GM19240 (cell line): ENCODE data around the gene C10orf88.

ENCODE experiments used
- DNase-seq: peaks from one replicate; pipeline ENCODE4 v3.0.0; 2011; ENCODE audit warnings: low spot score; ENCODE audit not compliant: insufficient read length

C10orf88 gene, protein sequence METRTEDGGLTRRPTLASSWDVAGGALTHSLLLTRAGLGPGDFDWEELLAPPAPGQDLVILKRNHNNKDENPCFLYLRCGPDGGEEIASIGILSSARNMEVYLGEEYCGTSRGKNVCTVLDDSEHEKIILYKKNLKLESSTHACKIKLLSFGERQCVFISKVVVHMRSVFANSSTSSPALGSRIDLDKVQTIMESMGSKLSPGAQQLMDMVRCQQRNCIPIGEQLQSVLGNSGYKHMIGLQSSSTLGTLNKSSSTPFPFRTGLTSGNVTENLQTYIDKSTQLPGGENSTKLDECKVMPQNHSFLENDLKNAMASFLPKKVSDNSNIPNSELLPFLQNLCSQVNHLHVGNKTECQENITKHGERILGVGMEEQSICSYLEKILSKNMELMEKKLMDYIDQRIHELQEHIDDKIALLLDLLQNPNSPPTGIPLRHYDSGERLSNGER

DNA sequence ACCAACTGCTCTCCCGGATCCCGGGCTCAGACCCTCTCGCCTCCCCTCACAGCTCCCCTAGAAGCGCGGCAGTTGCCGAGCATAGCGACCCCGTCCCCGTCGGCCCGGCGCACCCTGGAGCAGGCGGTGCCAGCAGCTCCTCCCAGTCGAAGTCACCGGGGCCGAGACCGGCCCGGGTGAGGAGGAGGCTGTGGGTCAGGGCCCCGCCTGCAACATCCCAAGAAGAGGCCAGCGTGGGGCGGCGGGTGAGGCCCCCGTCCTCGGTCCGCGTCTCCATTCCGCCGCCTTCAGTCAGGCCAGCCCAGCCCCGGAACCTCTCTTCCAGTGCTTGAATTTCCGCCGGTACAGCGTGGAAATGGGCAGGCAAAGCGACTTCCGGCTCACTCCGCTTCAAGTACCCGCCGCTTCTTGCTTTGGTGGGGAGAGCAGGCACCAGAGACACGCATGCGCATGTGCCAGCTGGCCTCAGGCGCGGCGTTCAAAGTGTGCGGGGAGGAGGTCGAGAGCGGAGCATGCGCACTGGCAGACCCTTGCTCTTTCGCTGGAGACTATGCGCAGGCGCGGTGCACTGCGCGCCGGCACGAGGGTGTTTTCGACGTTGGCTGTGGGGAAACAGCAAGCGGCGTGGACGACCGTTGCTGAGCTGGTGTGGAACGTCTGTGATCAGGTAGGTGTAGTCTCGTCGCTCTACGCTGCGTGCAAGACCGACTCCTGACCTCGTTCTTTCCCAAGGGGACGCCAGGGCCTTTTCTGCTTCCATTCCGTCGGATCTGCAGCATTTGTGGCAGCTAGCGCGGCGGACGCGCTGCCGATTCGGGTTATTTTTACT lies at the start of gene C10orf88:
TSS of gene C10orf88 (minus strand) at position 326 of the 829 bp plus-strand sequence. CDS start at position 277, 49 bp downstream.
- DNase-seq: peak; percentile 86

DNA sequence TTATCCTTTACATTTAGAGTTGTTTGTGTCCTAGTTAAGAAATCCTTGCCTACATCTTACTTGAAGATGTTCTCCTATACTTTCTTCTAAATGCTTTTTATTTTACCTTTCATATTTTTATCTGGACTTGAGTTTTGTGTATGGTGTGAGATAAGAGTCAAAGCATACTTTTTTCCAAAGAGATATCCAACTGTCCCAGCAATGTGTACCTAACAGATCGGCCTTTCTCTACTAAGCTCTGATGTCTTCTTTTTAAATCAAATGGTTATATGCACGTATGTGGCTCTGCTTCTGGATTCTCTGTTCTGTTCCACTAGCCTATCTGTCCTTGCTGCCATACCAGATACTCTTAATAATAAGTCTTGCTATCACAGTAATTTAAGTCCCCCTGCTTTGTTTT lies 47.3 kb upstream of the C10orf88 start:
- no peak for DNase-seq

DNA sequence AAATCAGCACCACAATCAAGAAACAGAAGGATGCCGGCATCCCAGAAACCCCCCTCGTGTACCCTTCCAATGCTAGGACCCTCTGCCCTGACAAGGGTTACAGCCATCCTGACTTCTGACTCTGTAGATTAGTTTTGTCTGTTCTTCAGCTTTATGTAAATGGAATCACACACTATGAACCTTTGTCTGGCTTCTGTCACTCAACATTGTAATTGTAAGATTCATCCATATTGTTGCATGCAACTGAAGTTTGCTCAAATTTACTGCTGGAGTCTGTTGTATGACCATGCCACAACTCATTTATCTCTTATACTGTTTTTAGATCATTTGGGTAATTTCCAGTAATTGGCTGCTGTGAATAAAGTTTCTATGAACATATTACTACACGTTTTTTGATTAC lies 46.1 kb upstream of the C10orf88 start:
- no peak for DNase-seq

DNA sequence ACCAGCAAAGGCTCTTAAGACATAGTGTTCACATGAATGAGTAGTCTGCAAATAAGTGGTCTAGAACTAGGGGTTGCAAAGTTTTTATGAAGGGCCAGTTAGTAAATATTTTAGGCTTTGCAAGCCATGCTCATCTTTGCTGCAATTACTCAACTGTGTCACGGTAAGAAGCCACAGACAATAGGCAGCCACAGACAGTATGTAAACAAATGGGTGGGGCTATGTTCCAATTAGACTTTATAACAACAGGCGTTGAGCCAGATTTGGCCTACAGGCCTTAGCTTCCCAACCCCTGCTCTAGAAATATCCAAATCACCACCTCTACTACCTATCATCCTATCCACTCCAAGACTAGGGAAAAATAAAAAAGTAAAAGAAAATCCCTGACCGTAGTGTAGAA lies 45.3 kb upstream of the C10orf88 start:
- no peak for DNase-seq

DNA sequence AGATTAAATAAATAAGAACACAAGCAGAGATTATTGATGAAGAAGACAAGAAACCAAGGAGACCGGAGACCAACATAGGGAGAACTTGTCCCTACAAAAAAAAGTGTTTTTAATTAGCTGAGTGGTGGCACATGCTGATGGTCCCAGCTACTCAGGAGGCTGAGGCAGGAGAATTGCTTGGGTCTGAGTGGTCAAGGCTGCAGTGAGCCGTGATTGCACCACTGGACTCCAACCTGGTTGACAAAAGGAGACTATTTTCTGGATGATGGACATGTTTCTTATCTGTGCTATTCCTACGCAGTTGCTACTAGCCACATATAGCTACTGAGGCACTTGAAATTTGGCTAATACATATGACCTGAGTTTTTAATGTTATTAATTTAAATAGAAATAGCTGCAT lies 44.9 kb upstream of the C10orf88 start:
- no peak for DNase-seq

DNA sequence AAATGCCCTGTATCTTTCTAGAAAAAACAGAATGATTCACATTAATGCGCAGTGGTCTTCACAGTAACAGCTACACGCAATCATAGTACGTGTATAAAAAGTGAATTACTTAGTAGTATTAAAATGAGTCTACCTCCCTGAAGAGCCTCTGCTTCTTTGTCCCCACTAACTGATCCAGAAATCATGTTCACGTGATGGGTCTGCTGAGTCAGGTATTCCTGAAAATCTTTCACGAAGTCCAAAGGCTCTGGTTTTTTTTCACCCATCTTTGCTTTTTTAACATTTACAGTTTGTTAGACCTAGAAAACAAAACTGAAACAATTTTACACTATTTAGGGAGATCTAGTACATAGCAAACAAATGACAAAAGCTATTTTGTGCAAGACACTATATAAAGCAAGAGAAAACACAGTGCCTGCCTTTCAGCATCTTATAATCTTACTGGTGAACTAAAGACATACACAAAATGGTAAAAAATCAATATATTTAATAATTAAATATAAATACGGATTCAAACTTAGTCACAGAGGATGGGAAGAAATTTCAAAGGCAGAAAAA lies 44.4 kb upstream of the C10orf88 start:
- DNase-seq: no peak

DNA sequence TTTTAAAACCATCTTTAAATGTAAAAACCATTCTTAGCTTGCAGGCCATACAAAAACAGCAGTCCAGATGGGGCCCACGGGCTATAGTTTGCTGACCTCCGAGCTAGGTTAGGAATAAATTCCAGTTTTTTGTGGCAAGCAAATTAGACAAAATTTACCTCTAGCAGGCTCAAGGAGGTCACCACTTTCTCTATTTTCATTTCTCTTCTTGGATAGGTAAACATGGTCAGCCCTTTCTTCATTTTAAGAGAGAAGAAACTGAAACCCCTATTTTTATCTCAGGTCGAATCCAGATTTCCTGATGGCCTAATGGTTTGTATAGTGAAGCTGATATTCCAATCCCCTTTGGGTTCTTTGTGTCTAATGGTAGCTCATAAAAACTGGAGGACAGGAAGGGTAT lies 43.8 kb upstream of the C10orf88 start:
- DNase-seq: no peak

DNA sequence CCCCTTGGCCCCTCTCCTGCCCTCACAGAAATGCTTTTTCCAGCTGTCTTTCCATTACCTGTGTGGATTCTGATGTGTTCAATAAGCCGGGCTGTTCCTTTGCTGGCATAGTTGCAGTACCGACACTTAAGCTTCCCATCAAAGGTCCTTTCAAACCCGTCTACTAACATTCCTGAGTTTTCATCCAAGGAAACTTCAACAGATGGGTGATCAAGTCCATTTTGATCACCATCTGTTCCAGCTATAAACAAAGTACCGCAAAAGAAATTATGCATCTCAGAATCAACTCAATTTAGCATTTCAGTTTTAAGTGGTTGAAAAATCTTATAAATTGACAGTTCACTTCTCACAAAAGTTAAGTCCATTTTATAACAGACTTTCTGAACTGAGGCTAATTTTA lies 41.9 kb upstream of the C10orf88 start:
- DNase-seq: no peak

DNA sequence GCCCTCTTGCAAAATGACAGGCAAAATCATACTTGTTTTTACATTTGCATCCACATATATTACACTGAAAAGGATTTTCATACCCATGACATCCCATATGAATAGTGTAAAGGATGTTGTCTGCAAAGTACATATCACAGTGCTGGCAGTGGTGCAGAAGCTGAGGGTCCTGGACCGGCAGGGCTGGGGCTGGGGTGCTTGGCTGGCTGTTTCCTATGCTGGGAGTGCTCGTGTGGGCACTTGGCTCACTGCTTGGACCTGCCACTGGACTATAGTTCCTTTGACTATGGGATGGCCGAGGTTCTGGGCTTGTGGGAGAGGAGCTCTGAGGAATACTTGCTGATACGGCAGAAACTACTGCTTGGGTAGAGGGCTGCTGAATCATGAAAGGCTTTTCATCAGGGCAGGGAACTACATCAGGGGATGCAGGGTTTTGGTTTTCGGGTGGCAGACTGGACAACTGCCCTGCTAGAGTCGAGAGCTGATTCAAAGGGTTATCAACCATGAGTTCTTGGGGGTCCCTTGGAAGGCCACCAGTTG lies 39.8 kb upstream of the C10orf88 start:
- DNase-seq: no peak

DNA sequence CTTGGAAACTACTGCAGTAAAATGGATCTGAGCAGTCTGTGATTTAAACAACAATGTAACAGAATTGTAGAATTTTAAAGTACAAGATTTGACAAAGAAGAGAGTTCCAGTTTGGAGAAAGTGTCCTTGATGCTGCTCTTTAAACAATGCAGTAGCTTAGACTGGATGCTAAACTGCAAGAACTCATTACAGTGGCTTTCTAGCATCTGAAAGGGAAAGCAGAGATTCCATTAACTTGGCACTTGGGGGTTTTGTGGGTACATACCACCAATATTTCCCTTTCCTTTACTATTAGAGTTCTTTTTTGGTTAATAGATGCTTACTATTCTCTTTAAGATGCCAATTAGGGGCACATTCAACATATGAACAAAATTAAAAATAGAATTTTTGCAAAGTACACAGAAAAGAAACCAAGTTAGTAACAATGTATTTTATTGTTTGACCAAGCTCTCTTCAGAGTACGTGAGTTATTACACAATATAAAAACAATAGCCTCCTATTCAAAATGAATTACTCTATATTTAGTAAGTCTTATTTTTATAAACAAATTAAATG lies 38.1 kb upstream of the C10orf88 start:
- DNase-seq: no peak

DNA sequence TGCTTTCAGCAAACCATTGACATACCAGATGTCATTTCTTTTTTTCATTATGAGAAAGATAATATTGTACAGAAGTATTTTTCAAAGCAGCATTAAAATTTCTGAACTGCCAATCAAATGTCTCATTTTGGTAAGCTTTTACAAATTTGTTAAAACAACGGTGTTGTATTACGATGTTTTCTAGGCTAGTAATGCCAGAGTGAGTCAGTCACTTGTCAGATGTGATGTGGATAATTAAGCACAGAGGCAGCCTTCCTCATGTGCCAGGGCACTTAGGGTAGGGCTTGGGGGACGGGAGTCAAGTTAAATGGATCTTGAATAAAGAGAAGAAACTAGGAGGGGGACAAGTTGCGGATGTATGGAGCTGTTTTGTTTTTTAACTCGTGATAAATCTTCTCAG lies 36.3 kb upstream of the C10orf88 start:
- no peak for DNase-seq

DNA sequence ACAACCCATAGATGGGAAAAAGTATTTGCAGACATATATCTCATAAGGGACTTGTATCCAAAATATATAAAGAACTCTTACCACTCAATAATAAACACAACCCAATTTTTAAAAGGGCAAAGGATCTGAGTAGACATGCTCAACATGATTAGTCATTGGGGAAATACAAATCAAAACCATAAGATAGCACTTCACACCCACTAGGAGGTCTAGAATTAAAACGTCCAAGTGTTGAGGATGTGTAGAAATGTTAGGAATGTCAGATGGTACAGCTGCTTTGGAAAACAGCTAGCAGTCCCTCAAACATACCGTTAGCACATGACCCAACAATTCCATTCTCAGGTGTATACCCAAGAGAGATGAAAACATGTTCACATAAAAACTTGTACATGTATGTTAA lies 34.5 kb upstream of the C10orf88 start:
- DNase-seq: no peak

DNA sequence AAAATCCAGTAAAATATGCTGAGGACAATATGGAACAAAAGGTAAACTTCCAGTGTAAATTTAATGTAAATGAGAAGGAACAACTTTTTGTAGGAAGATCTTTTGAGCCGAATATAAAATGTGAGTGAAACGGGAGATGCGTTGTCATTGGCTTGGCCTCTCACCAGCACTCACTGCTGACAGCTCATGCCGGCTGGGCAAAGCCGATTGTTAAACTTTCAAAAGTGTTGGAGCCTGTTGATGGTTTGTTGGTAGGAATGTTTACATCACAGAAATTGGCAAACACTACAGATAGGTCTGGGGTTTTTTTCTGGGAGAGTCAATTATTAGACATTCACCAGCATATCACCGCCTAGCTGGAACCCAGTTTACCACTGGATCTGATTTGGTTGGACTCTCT lies 32.3 kb upstream of the C10orf88 start:
- no peak for DNase-seq

DNA sequence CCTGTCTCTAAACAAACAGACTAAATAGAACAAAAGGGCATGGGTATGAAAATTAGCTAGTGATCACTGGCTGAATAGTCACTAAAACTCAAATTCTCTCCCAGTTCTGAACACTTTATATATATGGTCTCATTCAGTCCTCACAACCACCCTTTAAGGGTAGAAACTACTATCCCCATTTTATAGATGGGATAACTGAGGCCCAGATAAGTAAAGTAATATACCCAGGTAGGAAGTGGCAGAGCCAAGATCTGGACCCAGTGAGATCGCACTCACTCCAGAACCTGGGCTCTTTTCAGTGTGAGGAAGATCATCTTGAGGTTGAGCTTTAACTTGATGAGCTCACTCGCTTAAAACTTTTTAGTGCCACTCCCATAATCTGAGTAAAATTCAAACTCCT lies 30.7 kb upstream of the C10orf88 start:
- no peak for DNase-seq

DNA sequence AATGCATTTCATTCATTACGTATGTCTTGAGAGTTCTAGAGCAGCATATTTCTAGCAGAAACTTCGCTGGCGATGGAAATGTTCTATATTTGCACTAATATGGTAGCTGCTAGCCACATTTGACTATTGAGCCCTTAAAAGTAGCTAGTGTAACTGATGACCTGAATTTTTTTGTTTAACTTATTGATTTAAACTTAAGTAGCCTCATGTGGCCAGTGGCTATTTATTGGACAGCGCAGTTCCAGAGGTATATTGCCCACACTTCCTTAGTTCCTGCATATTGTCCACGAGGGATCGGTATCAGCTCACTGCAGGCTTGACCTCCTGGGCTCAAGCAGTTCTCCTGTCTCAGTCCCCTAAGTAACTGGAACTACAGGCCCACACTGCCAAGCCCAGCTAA lies 29.9 kb upstream of the C10orf88 start:
- no peak for DNase-seq

DNA sequence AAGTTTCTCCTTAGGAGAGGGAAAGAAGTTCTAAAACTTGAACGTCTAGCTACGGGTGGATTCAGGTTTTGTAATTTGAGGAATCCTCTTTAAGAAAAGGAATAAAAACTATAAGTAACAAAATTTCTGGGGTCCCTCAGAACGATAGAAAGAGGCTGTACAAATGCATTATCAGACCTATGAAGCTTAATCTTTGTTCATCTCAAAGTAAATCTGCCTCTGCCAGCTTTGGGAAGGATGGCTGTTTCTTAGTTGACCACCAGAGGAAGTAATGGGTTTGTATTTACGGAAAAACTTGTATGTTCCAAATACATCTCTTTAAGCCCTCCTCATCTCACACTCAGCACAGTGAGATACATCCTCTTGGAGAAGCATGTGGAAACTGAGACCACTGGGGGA lies 27.0 kb upstream of the C10orf88 start:
- no peak for DNase-seq

DNA sequence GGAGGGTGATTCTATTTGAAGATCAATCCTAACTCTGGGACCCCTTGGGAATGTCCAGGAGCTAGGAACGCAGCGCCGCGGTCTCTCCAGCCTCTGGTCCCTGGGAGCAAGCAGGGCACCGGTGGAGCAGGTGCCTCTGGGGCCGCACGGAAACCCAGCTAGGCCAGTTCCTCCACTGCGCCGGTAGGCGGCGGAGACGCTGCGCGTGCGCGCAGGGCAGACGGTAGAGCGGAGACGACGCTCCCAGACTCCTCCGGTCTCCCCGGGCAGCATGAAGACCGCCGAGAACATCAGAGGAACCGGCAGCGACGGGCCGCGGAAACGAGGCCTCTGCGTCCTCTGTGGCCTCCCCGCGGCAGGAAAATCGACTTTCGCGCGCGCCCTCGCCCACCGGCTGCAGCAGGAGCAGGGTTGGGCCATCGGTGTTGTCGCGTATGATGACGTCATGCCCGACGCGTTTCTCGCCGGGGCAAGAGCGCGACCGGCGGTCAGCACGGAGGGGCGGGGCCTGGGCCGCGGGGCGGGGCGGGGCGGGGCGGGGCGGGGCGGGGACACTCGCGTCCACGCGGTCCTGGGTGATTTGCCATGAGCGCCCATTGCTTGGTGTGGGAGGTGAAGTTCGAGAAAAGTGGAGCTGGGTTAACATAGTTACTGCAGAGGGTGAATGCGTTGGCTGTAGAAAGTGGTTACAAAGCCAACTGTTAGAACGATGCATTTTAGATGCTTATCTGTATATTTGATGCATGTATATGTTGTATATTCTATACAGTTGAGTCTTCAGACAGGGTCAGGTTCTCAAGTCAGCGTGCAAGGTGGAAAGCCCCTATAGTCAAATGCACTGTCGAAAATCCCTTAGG lies 26.4 kb upstream of the C10orf88 start, which contains the start of gene PSTK:
TSS of gene PSTK (plus strand) at position 193 of the 857 bp plus-strand sequence. CDS start at position 272, 79 bp downstream.
- peak; percentile 79 for DNase-seq

DNA sequence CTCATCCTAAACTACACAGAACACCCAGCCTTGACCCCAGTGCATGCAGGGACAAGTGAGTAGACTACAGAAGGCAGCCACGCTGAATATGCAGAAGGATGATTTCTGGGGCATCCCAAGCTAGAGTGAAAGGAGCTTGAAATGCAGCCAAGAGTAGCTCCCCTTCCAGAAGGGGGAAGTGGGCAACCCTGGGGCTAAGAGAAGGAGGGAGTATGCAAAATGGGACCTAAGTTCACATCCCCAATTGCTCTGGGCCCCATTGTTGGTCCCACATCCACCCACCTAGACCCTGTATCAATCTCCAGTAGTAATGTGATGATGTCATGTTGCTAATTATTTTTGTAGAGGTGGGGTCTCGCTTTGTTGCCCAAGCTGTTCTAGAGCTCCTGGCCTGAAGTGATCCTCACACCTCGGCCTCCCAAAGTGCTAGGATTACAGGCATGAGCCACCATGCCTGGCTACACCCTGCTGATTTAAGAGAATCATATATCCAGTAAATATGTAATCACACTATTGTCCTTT lies 20.6 kb upstream of the C10orf88 start:
- no peak for DNase-seq

DNA sequence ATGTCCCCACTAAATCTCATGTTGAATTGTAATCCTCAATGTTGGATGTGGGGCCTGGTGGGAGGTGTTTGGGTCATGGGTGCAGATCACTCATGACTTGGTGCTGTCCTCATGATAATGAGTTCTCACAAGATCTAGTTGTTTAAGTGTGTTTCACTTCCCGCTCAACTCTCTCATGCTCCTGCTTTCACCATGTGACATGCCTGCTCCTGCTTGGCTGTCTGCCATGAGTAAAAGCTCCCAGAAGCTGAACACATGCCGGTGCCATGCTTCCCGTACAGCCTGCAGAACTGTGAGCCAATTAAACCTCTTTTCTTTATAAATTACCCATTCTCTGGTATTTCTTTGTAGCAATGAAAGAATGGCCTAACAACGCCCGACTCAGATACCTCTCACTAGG lies 20.0 kb upstream of the C10orf88 start:
- DNase-seq: no peak

DNA sequence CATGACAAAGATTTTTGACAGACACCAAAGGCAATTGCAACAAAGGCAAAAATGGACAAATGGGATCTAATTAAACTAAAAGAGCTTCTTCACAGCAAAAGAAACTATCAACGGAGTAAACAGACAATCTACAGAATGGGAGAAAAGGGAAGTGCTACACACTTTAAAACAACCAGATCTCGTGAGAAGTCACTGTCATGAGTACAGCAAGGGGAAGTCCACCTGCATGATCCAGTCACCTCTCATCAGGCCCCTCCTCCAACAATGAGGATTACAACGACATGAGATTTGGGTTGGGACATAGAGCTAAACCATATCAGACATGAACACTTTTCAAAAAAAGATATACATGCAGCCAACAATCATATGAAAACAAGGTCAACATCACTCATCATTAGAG lies 14.7 kb upstream of the C10orf88 start:
- DNase-seq: no peak
